GM12878 (cell line): ENCODE data around the gene LIPM.

Source experiments
- BCL3 ChIP-seq: IDR thresholded peaks from 2 replicates; pipeline ENCODE4 v1.6.1; 2011; ENCODE audit warnings: borderline replicate concordance, low read depth, mild to moderate bottlenecking, moderate library complexity, low read length; ENCODE audit not compliant: insufficient read depth, poor library complexity, severe bottlenecking
- BHLHE40 ChIP-seq, 2 experiments: fragments of 450-650 bp in 1 of 2; IDR thresholded peaks; 2 replicates each; pipeline ENCODE4 v1.6.1; 2011 to 2017; ENCODE audit warnings: low read depth in 2 of 2, borderline replicate concordance in 1 of 2, improper control_type of control experiment in 1 of 2, low read length in 1 of 2, mild to moderate bottlenecking in 1 of 2
- CEBPZ ChIP-seq: fragments of 150-350 bp; IDR thresholded peaks from 2 replicates; pipeline ENCODE4 v1.6.1; 2016; ENCODE audit warnings: low read depth, low read length
- CTCF ChIP-seq, 3 experiments: IDR thresholded peaks in 2 of 3; conservative IDR thresholded peaks in 1 of 3; 2 replicates each; pipeline ENCODE4 v1.5.1; 2011; ENCODE audit warnings: low read depth in 3 of 3, low read length in 3 of 3, mild to moderate bottlenecking in 3 of 3, control low read depth in 2 of 3, moderate library complexity in 2 of 3, inconsistent platforms in 1 of 3, mixed read lengths in 1 of 3; ENCODE audit not compliant: control insufficient read depth in 2 of 3, insufficient read depth in 1 of 3; ENCODE audit errors: extremely low read depth in 1 of 3
- JUND ChIP-seq: IDR thresholded peaks from 2 replicates; pipeline ENCODE4 v1.6.1; 2012; ENCODE audit warnings: low read depth, mild to moderate bottlenecking, low read length, improper control_type of control experiment, moderate library complexity
- MYC ChIP-seq: IDR thresholded peaks from 2 replicates; pipeline ENCODE4 v1.6.1; 2011; ENCODE audit warnings: mild to moderate bottlenecking, low read length, moderate library complexity, inconsistent platforms; ENCODE audit not compliant: insufficient read depth, insufficient replicate concordance, insufficient read length, severe bottlenecking
- NFXL1 ChIP-seq: fragments of 450-650 bp; IDR thresholded peaks from 2 replicates; pipeline ENCODE4 v1.6.1; 2017; ENCODE audit warnings: antibody characterized with exemption, mild to moderate bottlenecking, borderline replicate concordance
- NRF1 ChIP-seq: conservative IDR thresholded peaks from 2 replicates; pipeline ENCODE4 v1.6.1; 2011; ENCODE audit warnings: mild to moderate bottlenecking, low read depth, low read length, improper control_type of control experiment
- POLR2A ChIP-seq: IDR thresholded peaks from 2 replicates; pipeline ENCODE4 v1.6.1; 2011; ENCODE audit warnings: low read depth, mild to moderate bottlenecking, low read length
- POLR2AphosphoS2 ChIP-seq: IDR thresholded peaks from 2 replicates; pipeline ENCODE4 v1.6.1; 2011; ENCODE audit warnings: low read depth, mild to moderate bottlenecking, low read length, improper control_type of control experiment, moderate library complexity
- RCOR1 ChIP-seq: conservative IDR thresholded peaks from 2 replicates; pipeline ENCODE4 v1.6.1; 2012; ENCODE audit warnings: low read depth, low read length, improper control_type of control experiment
- TARDBP ChIP-seq: IDR thresholded peaks from 2 replicates; pipeline ENCODE4 v1.6.1; 2016; ENCODE audit warnings: borderline replicate concordance
- USF2 ChIP-seq: IDR thresholded peaks from 2 replicates; pipeline ENCODE4 v1.6.1; 2011; ENCODE audit warnings: low read depth, low read length, improper control_type of control experiment, borderline replicate concordance
- ZNF274 ChIP-seq: IDR thresholded peaks from one replicate; pipeline ENCODE4 v1.8.0; 2011; ENCODE audit not compliant: insufficient read length, insufficient read depth

- TF ChIP-seq CTCF (IDR thresholded peaks at IDR 0.05 in 2 of 3, conservative IDR thresholded peaks at IDR 0.05 in 1 of 3; ENCODE audit: control insufficient read depth in 2 of 3, extremely low read depth in 1 of 3, insufficient read depth in 1 of 3, low read depth in 3 of 3, low read length in 3 of 3) (no peak), POLR2AphosphoS2 (no peak), MYC (no peak), POLR2A (no peak), USF2 (no peak), TARDBP (no peak), RCOR1 (no peak), BCL3 (no peak), NFXL1 (no peak), JUND (no peak), CEBPZ (no peak), BHLHE40 (IDR thresholded peaks at IDR 0.05; ENCODE audit: borderline replicate concordance in 1 of 2, low read depth in 2 of 2, low read length in 1 of 2) (no peak), NRF1 (no peak), ZNF274 (no peak)
Measured at GRCh38 chr10:88754287-88754686, 48.2 kb upstream of the LIPM start.
